Central memory CD8-positive, alpha-beta T cell (primary cell): ENCODE data around the gene LRRC70.
"Not testable (repeated sequence)": the region's sequence is repeated elsewhere in the genome, so short reads cannot be mapped to it uniquely, and the experiment has no call there.

Source experiments
- ATAC-seq: fragments of 150-1000 bp; cut with Tn5 transposase; replicated peaks from 2 replicates; pipeline ENCODE4 v1.10.0; 2022; ENCODE audit warnings: mild to moderate bottlenecking, moderate FRiP score, moderate number of reproducible peaks; ENCODE audit not compliant: poor library complexity, severe bottlenecking; ENCODE audit errors: extremely low read depth
- DNase-seq, 2 donors: peaks; one replicate each; pipeline ENCODE4 v3.0.0; 2021; ENCODE audit warnings: low spot score in 2 of 2
- H3K27ac Mint-ChIP-seq: one replicate; pipeline ENCODE4 v1.8.0; 2022; ENCODE audit warnings: low read depth, mild to moderate bottlenecking, moderate library complexity, mixed read lengths
- H3K27me3 Mint-ChIP-seq: one replicate; pipeline ENCODE4 v1.8.0; 2022; ENCODE audit warnings: mixed read lengths
- H3K36me3 Mint-ChIP-seq: one replicate; pipeline ENCODE4 v1.8.0; 2022; ENCODE audit warnings: mild to moderate bottlenecking, moderate library complexity, mixed read lengths; ENCODE audit not compliant: insufficient read depth
- H3K4me1 Mint-ChIP-seq: one replicate; pipeline ENCODE4 v1.8.0; 2022; ENCODE audit warnings: mixed read lengths
- H3K4me3 Mint-ChIP-seq: one replicate; pipeline ENCODE4 v1.8.0; 2022; ENCODE audit warnings: mild to moderate bottlenecking, moderate library complexity, mixed read lengths
- H3K9me3 Mint-ChIP-seq: one replicate; pipeline ENCODE4 v1.8.0; 2022; ENCODE audit warnings: mixed read lengths

The LRRC70 gene

GRCh38 chr5:62560786-62561185 lies 17.8 kb upstream of the LRRC70 start:
- no peak overlapping the region for H3K27ac Mint-ChIP-seq
- ATAC-seq, result no peak
- H3K9me3 Mint-ChIP-seq, result peaks cover 6% of the 10 kb centered on the region
- H3K27me3 Mint-ChIP-seq, result no peaks in the 10 kb centered on the region
- H3K36me3 Mint-ChIP-seq, result peaks cover 5% of the 10 kb centered on the region
- DNase-seq, result no peak
- no peaks in the 10 kb centered on the region for H3K4me1 Mint-ChIP-seq
- no peak overlapping the region for H3K4me3 Mint-ChIP-seq

- H3K27me3 Mint-ChIP-seq, result no peaks in the 10 kb centered on the region
- no peaks in the 10 kb centered on the region for H3K4me1 Mint-ChIP-seq
- H3K9me3 Mint-ChIP-seq, result peaks cover 10% of the 10 kb centered on the region
- ATAC-seq, result no peak
- peaks cover 6% of the 10 kb centered on the region for H3K36me3 Mint-ChIP-seq
- no peak overlapping the region for H3K27ac Mint-ChIP-seq
- H3K4me3 Mint-ChIP-seq, result no peak overlapping the region
- no peak for DNase-seq
These were observed 16.7 kb upstream of the LRRC70 start for GRCh38 chr5:62561896-62562295.

- Mint-ChIP-seq H3K9me3 (peaks cover 14% of the 10 kb centered on the region), H3K27ac (no peak overlapping the region), H3K36me3 (peaks cover 6% of the 10 kb centered on the region), H3K27me3 (no peaks in the 10 kb centered on the region), H3K4me3 (no peak overlapping the region), H3K4me1 (no peaks in the 10 kb centered on the region)
- DNase-seq (no peak), ATAC-seq (no peak)
These were observed 15.8 kb upstream of the LRRC70 start for GRCh38 chr5:62562867-62563266.

GRCh38 chr5:62564101-62564500 lies 14.5 kb upstream of the LRRC70 start:
- Mint-ChIP-seq H3K4me1 (no peaks in the 10 kb centered on the region), H3K27ac (no peak overlapping the region), H3K4me3 (no peak overlapping the region), H3K9me3 (peaks cover 17% of the 10 kb centered on the region), H3K27me3 (no peaks in the 10 kb centered on the region), H3K36me3 (peaks cover 10% of the 10 kb centered on the region)
- DNase-seq (no peak), ATAC-seq (no peak)

- not testable (repeated sequence) for ATAC-seq, H3K4me3 Mint-ChIP-seq, H3K4me1 Mint-ChIP-seq, DNase-seq, H3K27ac Mint-ChIP-seq, H3K36me3 Mint-ChIP-seq, H3K27me3 Mint-ChIP-seq
- H3K9me3 Mint-ChIP-seq, result peaks cover 17% of the 10 kb centered on the region
These were observed 12.9 kb upstream of the LRRC70 start for GRCh38 chr5:62565740-62566139.

GRCh38 chr5:62568143-62568542 lies 10.5 kb upstream of the LRRC70 start:
- no peak for ATAC-seq
- Mint-ChIP-seq H3K4me1 (no peaks in the 10 kb centered on the region), H3K36me3 (peaks cover 10% of the 10 kb centered on the region), H3K27ac (no peak overlapping the region), H3K4me3 (no peak overlapping the region), H3K27me3 (no peaks in the 10 kb centered on the region), H3K9me3 (peaks cover 17% of the 10 kb centered on the region)
- no peak for DNase-seq

GRCh38 chr5:62568800-62569432 lies 9.7 kb upstream of the LRRC70 start:
- ATAC-seq, result no peak

GRCh38 chr5:62569470-62569869 lies 9.1 kb upstream of the LRRC70 start:
- no peak for ATAC-seq
- no peaks in the 10 kb centered on the region for H3K27me3 Mint-ChIP-seq
- no peak overlapping the region for H3K4me3 Mint-ChIP-seq

More at GRCh38 chr5:62568800-62569432, 9.7 kb upstream of the LRRC70 start:
- no peak for DNase-seq
- H3K36me3 Mint-ChIP-seq, result peaks cover 10% of the 10 kb centered on the region
- H3K27me3 Mint-ChIP-seq, result no peaks in the 10 kb centered on the region
- no peaks in the 10 kb centered on the region for H3K4me1 Mint-ChIP-seq
- peaks cover 17% of the 10 kb centered on the region for H3K9me3 Mint-ChIP-seq
- H3K4me3 Mint-ChIP-seq, result no peak overlapping the region
- H3K27ac Mint-ChIP-seq, result no peak overlapping the region

GRCh38 chr5:62572918-62573514 lies 5.6 kb upstream of the LRRC70 start:
- H3K4me1 Mint-ChIP-seq, result peaks cover 13% of the 10 kb centered on the region
- DNase-seq (no peak), ATAC-seq (no peak)
- peaks cover 2% of the 10 kb centered on the region for H3K9me3 Mint-ChIP-seq
- H3K36me3 Mint-ChIP-seq, result peaks cover 8% of the 10 kb centered on the region
- H3K27me3 Mint-ChIP-seq, result no peaks in the 10 kb centered on the region
- no peak overlapping the region for H3K4me3 Mint-ChIP-seq
- H3K27ac Mint-ChIP-seq, result no peak overlapping the region

More at GRCh38 chr5:62569470-62569869, 9.1 kb upstream of the LRRC70 start:
- Mint-ChIP-seq H3K4me1 (no peaks in the 10 kb centered on the region), H3K27ac (no peak overlapping the region), H3K36me3 (peaks cover 10% of the 10 kb centered on the region), H3K9me3 (peaks cover 17% of the 10 kb centered on the region)
- DNase-seq, result no peak

GRCh38 chr5:62574599-62574998 lies 4.0 kb upstream of the LRRC70 start:
- H3K4me1 Mint-ChIP-seq, result peaks cover 19% of the 10 kb centered on the region
- H3K9me3 Mint-ChIP-seq, result no peaks in the 10 kb centered on the region
- H3K36me3 Mint-ChIP-seq, result peaks cover 5% of the 10 kb centered on the region
- no peaks in the 10 kb centered on the region for H3K27me3 Mint-ChIP-seq
- DNase-seq (no peak), ATAC-seq (no peak)
- peak overlapping the region; percentile 11 for H3K27ac Mint-ChIP-seq
- no peak overlapping the region for H3K4me3 Mint-ChIP-seq

- Mint-ChIP-seq H3K27ac (peak overlapping the region; percentile 6), H3K4me1 (peaks cover 19% of the 10 kb centered on the region), H3K9me3 (no peaks in the 10 kb centered on the region), H3K27me3 (no peaks in the 10 kb centered on the region), H3K36me3 (peaks cover 8% of the 10 kb centered on the region), H3K4me3 (no peak overlapping the region)
- DNase-seq (no peak), ATAC-seq (no peak)
These were observed 3.6 kb upstream of the LRRC70 start for GRCh38 chr5:62575066-62575465.

GRCh38 chr5:62575489-62575888 lies 3.1 kb upstream of the LRRC70 start:
- H3K36me3 Mint-ChIP-seq, result peaks cover 8% of the 10 kb centered on the region
- H3K27me3 Mint-ChIP-seq, result no peaks in the 10 kb centered on the region
- H3K9me3 Mint-ChIP-seq, result no peaks in the 10 kb centered on the region
- H3K4me1 Mint-ChIP-seq, result peaks cover 19% of the 10 kb centered on the region
- DNase-seq (no peak), ATAC-seq (no peak)
- peak overlapping the region; percentile 6 for H3K27ac Mint-ChIP-seq
- H3K4me3 Mint-ChIP-seq, result no peak overlapping the region

GRCh38 chr5:62576570-62577170 lies 1.9 kb upstream of the LRRC70 start:
- H3K27ac Mint-ChIP-seq, result peak overlapping the region; percentile 1
- peaks cover 19% of the 10 kb centered on the region for H3K4me1 Mint-ChIP-seq
- DNase-seq, result no peak
- H3K9me3 Mint-ChIP-seq, result no peaks in the 10 kb centered on the region
- no peak overlapping the region for H3K4me3 Mint-ChIP-seq
- no peak for ATAC-seq
- peaks cover 8% of the 10 kb centered on the region for H3K36me3 Mint-ChIP-seq
- no peaks in the 10 kb centered on the region for H3K27me3 Mint-ChIP-seq
